HFF-Myc (cell line): ENCODE data around the gene CCDC197.
A peak's percentile ranks its signal among the peaks of the same experiment; 100 is the strongest.

Experiments
- DNase-seq: peaks from one replicate; pipeline ENCODE4 v3.0.0-alpha.2; 2011; ENCODE audit warnings: low read depth; ENCODE audit errors: extremely low read depth
- H3K4me3 ChIP-seq: replicated peaks from 2 replicates; pipeline ENCODE4 v1.5.1; 2011; ENCODE audit warnings: low read depth, mild to moderate bottlenecking, control low read depth, low read length
- CTCF ChIP-seq: IDR thresholded peaks from 2 replicates; pipeline ENCODE4 v1.5.1; 2012; ENCODE audit warnings: mild to moderate bottlenecking, low read depth, low read length, control low read depth; ENCODE audit errors: missing control alignments

The CCDC197 gene

DNA sequence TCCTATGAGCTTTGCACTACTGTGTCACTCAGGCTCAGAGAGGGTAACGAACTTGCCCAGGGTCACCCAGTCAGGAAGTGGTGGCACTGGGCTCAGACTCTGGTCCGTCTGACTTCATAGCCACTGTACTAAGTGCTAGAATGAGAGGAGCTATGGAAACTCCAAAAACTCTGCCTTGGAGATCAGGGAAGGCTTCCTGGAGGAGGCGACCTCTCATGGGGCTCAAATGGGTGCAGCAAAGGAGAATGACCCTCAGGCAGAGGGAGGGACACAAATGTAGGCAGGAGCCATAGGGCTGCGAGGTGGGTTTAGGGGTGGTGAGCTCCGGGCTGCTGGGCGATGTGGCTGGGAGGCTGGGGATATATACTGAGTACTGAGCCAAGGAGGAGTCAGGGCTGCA, 3.2 kb downstream of the CCDC197 start:
- no peak for DNase-seq
- no peak overlapping the region for H3K4me3 ChIP-seq
- TF ChIP-seq CTCF, result no peak

DNA sequence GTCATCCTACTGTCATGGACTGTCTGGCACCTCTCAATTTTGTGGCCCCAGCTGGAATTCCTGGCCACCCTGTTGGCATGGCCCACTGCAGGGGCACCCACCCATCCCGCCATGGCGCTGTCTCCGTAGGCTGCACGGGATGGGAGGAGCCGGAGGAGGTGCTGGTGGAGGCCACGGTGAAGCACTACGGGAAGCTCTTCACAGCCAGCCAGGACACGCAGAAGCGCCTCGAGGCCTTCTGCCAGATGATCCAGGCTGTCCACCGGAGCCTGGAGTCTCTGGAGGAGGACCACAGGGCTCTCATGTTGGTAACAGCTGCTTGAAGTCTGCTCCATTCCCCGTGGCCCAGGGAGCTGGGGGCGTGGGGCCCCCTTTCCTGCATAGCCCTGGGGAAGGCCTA, 3.9 kb downstream of the CCDC197 start:
- DNase-seq, result no peak
- H3K4me3 ChIP-seq, result no peak overlapping the region
- no peak for TF ChIP-seq CTCF

- DNase-seq, result peak; percentile 47
- H3K4me3 ChIP-seq, result no peak overlapping the region
- TF ChIP-seq CTCF, result peak; percentile 98
Measured at GRCh38 chr14:94001501-94002396, 4.6 kb downstream of the CCDC197 start.

DNA sequence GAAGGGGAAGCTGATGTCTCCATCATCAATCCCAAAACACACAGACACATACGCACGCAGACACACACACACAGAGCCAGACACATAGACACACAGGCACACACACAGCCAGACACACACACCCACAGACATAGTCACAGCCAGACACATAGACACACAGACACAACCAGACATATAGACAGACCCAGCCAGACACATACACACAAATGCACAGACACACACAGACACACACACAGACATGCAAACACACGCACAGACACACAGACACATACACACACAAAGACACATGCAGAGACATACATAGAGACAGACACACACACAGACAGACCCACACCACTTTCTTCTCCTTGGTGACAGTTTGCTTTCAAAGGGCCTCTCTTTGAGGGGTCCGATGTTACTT, 6.3 kb downstream of the CCDC197 start:
- no peak overlapping the region for H3K4me3 ChIP-seq
- TF ChIP-seq CTCF, result no peak
- no peak for DNase-seq

GRCh38 chr14:94004015-94004414, 6.9 kb downstream of the CCDC197 start:
- H3K4me3 ChIP-seq, result no peak overlapping the region
- no peak for TF ChIP-seq CTCF
- no peak for DNase-seq

DNA sequence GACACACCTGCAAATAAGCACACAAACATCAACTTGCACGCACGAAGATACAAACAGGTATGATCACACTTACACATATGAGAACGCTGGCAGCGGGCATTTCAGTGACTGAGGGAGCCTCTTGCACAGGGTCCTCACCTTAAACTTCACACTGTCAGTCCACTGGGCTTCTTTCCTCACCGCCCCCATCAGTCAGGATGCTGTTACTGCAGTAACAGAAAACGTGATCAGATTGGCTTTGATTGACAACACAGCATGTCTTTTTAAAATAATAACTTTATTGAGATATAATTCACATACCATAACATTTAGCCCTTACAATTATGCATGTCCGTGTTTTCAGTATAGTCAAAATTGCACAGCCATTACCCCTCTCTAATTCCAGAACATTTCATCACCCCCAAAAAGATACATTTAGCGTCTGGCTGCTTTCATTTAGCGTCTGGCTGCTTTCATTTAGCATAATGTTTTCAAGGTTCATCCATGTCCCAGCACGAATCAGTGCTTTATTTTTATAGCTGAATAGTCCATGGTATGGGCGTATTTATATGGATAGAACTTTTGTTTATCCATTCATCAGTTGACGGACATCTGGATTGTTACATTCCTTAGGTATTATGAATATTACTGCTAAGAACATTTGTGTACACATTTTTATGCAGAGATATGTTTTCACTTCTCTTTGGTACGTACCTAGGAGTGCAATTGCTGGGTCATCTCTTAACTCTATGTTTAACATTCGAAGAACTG, 8.4 kb downstream of the CCDC197 start:
- DNase-seq, result no peak
- TF ChIP-seq CTCF, result peak; percentile 48
- H3K4me3 ChIP-seq, result no peak overlapping the region
